ENCODE results near the gene EMC8. TPM values are rescaled to one million over a fixed set of nuclear protein-coding genes. Genes with fewer than 3 reads are reported as not detected.

EMC8 gene
- total and polyA plus RNA-seq, 2 donors (not counting 1 experiment from before 2014, with no cell fraction given) = 22.1 to 33.1 TPM

DNA sequence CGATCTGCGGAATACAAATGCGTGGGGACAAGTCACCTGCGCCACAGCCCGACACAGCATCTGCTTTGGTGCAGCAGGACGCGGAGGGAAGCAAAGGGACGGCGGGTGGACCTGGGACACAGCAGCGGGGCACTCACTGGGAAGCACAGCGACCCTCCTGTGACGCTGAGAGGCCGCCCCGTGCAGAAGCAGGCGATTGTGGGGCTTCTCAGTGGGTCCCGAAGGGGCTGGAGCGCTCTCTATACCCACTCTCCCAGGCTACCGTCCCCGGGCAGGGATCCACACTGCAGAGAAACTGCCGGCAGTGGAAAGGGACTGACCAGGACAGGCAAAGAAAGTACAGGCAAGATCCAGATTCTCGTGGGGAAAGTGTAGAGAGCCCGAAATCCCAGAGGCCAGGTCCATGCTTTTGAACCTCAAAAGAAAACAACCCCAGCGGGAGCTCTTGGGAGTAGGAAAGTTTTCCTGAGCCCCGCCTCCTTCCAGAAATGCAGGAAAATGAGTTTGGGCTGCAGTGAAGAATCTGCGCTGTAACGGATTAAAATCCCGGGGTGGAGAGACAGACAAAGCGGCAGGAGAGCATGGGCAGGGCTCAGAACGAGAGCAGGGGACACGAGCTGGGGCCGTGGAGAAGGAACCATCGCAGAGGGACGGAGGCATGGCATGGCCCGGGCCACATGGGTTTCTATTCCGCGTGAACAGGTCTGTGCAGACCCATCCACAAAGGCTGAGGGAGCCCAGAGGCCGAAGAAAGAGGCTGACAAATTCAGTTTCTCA, 12.9 kb upstream of the EMC8 start:
- Histone ChIP-seq H3K4me3 (ENCODE audit: control extremely low read depth in 1 of 5, extremely low read depth in 1 of 5, insufficient read depth in 1 of 5, low read depth in 2 of 5, low read length in 4 of 5) (no peak overlapping the region), H4K20me1 (ENCODE audit: control insufficient read depth, insufficient read depth, low read length, poor library complexity, severe bottlenecking) (no peaks in the 10 kb centered on the region), H3K79me2 (ENCODE audit: control insufficient read depth, insufficient read depth, low read length) (no peaks in the 10 kb centered on the region), H2AFZ (ENCODE audit: insufficient read depth, low read depth, low read length, poor library complexity, severe bottlenecking) (no peak overlapping the region), H3K9me3 (ENCODE audit: control extremely low read depth in 1 of 3, control insufficient read depth in 2 of 3, insufficient read depth in 1 of 3, low read length in 2 of 3) (no peaks in the 10 kb centered on the region), H3K4me1 (ENCODE audit: control insufficient read depth in 2 of 2, insufficient read depth in 2 of 2, low read length in 2 of 2) (no peaks in the 10 kb centered on the region), H3K27ac (ENCODE audit: low read length in 2 of 2) (no peak overlapping the region), H3K27me3 (replicated peaks in 1 of 4; ENCODE audit: control extremely low read depth in 1 of 4, control insufficient read depth in 3 of 4, insufficient read depth in 4 of 4, low read length in 3 of 4) (peaks cover 0 to 20% (median 3%) of the 10 kb centered on the region in 4 experiments), H3K9ac (ENCODE audit: low read length) (no peak overlapping the region), H3K36me3 (replicated peaks in 1 of 2; ENCODE audit: control extremely low read depth in 1 of 2, control insufficient read depth in 1 of 2, extremely low read depth in 1 of 2, insufficient read depth in 2 of 2, low read length in 1 of 2) (no peaks in the 10 kb centered on the region), H3K4me2 (replicated peaks; ENCODE audit: low read depth, low read length, poor library complexity, severe bottlenecking) (no peak overlapping the region)
- no peaks in the 10 kb centered on the region for H3K4me1 Mint-ChIP-seq
- no peak overlapping the region for H3K27ac Mint-ChIP-seq
- DNase-seq (no peak), ATAC-seq (ENCODE audit: low read depth) (no peak)
- ChIA-PET POLR2A (no interaction called here), CTCF (interaction anchor here (0.7 to 2.4 kb wide), 7 partner anchors 8 to 208 kb away, joined by 3 to 11 read pairs (median 4); no protein-coding TSS in a partner anchor)
- intact Hi-C loops (cut with micrococcal nuclease) = no loop called here
- TF ChIP-seq, protein P1, sequence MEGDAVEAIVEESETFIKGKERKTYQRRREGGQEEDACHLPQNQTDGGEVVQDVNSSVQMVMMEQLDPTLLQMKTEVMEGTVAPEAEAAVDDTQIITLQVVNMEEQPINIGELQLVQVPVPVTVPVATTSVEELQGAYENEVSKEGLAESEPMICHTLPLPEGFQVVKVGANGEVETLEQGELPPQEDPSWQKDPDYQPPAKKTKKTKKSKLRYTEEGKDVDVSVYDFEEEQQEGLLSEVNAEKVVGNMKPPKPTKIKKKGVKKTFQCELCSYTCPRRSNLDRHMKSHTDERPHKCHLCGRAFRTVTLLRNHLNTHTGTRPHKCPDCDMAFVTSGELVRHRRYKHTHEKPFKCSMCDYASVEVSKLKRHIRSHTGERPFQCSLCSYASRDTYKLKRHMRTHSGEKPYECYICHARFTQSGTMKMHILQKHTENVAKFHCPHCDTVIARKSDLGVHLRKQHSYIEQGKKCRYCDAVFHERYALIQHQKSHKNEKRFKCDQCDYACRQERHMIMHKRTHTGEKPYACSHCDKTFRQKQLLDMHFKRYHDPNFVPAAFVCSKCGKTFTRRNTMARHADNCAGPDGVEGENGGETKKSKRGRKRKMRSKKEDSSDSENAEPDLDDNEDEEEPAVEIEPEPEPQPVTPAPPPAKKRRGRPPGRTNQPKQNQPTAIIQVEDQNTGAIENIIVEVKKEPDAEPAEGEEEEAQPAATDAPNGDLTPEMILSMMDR (IDR thresholded peaks at IDR 0.05) = no peak
- no peak for TF ChIP-seq EZH2 (IDR thresholded peaks at IDR 0.05; ENCODE audit: borderline replicate concordance, insufficient read depth, low read depth, low read length, poor library complexity, severe bottlenecking)
- H3K9me3 Mint-ChIP-seq (ENCODE audit: insufficient read depth) = no peaks in the 10 kb centered on the region
- H3K4me3 Mint-ChIP-seq = no peak overlapping the region
- peaks cover 26% of the 10 kb centered on the region for H3K27me3 Mint-ChIP-seq
- 55% methylated on average over 32 of the region's 37 CpGs for WGBS (ENCODE audit: insufficient coverage)

- H3K4me1 Mint-ChIP-seq = no peaks in the 10 kb centered on the region
- Histone ChIP-seq H3K79me2 (ENCODE audit: control insufficient read depth, insufficient read depth, low read length) (no peaks in the 10 kb centered on the region), H3K27me3 (replicated peaks in 1 of 4; ENCODE audit: control extremely low read depth in 1 of 4, control insufficient read depth in 3 of 4, insufficient read depth in 4 of 4, low read length in 3 of 4) (peaks cover 0 to 20% (median 3%) of the 10 kb centered on the region in 4 experiments), H3K27ac (ENCODE audit: low read length in 2 of 2) (no peak overlapping the region), H2AFZ (ENCODE audit: insufficient read depth, low read depth, low read length, poor library complexity, severe bottlenecking) (no peak overlapping the region), H3K9ac (ENCODE audit: low read length) (no peak overlapping the region), H3K4me1 (ENCODE audit: control insufficient read depth in 2 of 2, insufficient read depth in 2 of 2, low read length in 2 of 2) (no peaks in the 10 kb centered on the region), H3K9me3 (ENCODE audit: control extremely low read depth in 1 of 3, control insufficient read depth in 2 of 3, insufficient read depth in 1 of 3, low read length in 2 of 3) (no peaks in the 10 kb centered on the region), H3K4me3 (ENCODE audit: control extremely low read depth in 1 of 5, extremely low read depth in 1 of 5, insufficient read depth in 1 of 5, low read depth in 2 of 5, low read length in 4 of 5) (no peak overlapping the region), H3K36me3 (replicated peaks in 1 of 2; ENCODE audit: control extremely low read depth in 1 of 2, control insufficient read depth in 1 of 2, extremely low read depth in 1 of 2, insufficient read depth in 2 of 2, low read length in 1 of 2) (peaks cover 0 to 14% of the 10 kb centered on the region in 2 experiments), H4K20me1 (ENCODE audit: control insufficient read depth, insufficient read depth, low read length, poor library complexity, severe bottlenecking) (peaks cover 10% of the 10 kb centered on the region), H3K4me2 (replicated peaks; ENCODE audit: low read depth, low read length, poor library complexity, severe bottlenecking) (no peak overlapping the region)
- ATAC-seq (ENCODE audit: low read depth) = no peak
- POLR2A ChIA-PET = no interaction called here
- H3K9me3 Mint-ChIP-seq (ENCODE audit: insufficient read depth) = no peaks in the 10 kb centered on the region
- TF ChIP-seq, protein P1 (IDR thresholded peaks at IDR 0.05) = no peak
- TF ChIP-seq EZH2 (IDR thresholded peaks at IDR 0.05; ENCODE audit: borderline replicate concordance, insufficient read depth, low read depth, low read length, poor library complexity, severe bottlenecking) = no peak
- no peak overlapping the region for H3K27ac Mint-ChIP-seq
- intact Hi-C loops (cut with micrococcal nuclease) = no loop called here
- WGBS (ENCODE audit: insufficient coverage) = 74% methylated on average over 5 of the region's 7 CpGs
- no peak for DNase-seq
- CTCF ChIA-PET = interaction anchor here (0.7 to 2.6 kb wide), 3 partner anchors 9 to 715 kb away, joined by 3 to 17 read pairs (median 7); no protein-coding TSS in a partner anchor
- peaks cover 26% of the 10 kb centered on the region for H3K27me3 Mint-ChIP-seq
- no peak overlapping the region for H3K4me3 Mint-ChIP-seq
Measured at GRCh38 chr16:85810742-85811115, 11.4 kb upstream of the EMC8 start.
